HG03175 (cell line): ENCODE data around the gene MRPS6.

Source experiments
- ATAC-seq: cut with Tn5 transposase; IDR thresholded peaks from one replicate; pipeline ENCODE4 v1.9.1; 2021; ENCODE audit warnings: mild to moderate bottlenecking, moderate library complexity; ENCODE audit not compliant: unreplicated experiment

The MRPS6 gene

GRCh38 chr21:34130716-34130985, 57.3 kb downstream of the MRPS6 start:
- ATAC-seq: no peak

GRCh38 chr21:34131586-34131985, 58.2 kb downstream of the MRPS6 start:
- ATAC-seq: no peak

DNA sequence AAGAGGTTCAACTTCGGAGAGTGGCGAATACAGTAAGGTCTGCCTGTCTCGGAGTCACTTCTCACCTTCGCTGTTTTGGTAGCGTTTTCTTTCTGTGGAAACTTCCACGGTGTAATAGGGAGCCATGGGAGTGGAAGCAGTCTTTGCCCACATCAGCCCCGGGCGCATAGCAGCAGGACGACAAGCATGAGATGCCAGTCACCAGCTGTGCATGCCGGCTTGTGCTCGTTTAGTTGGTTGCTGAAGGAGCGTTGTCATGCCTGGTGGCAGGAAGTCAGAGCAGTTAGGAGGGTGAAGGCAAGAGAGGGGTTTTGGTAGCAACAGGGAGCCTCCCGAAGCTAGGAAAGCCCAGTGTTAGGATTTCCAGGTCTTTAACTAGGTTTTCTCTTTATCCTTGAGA, 58.8 kb downstream of the MRPS6 start:
- no peak for ATAC-seq

- no peak for ATAC-seq
These were observed 59.5 kb downstream of the MRPS6 start for GRCh38 chr21:34132926-34133325.

GRCh38 chr21:34133392-34133791, 60.0 kb downstream of the MRPS6 start:
- ATAC-seq: no peak

DNA sequence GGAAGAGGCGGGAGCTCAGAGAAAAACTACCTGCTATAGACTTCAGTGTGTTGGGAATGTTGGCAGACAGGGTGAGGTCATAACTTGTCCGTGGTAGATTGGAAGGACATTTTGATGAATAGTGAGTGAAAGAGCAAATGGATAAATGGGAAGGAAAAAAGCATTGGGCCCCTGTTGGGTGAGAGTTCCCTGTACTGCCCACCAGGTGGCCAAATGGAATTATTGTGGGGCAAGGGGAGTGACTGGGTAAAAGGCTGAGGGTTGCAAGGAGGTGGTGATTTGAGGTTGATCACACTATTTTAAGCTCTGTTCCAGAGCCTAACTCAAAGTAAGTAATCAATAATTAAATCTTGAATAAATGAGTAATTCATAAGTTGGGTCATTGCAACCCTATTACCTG, 60.4 kb downstream of the MRPS6 start:
- ATAC-seq: no peak

- no peak for ATAC-seq
These were observed 62.0 kb downstream of the MRPS6 start for GRCh38 chr21:34135330-34135729.

DNA sequence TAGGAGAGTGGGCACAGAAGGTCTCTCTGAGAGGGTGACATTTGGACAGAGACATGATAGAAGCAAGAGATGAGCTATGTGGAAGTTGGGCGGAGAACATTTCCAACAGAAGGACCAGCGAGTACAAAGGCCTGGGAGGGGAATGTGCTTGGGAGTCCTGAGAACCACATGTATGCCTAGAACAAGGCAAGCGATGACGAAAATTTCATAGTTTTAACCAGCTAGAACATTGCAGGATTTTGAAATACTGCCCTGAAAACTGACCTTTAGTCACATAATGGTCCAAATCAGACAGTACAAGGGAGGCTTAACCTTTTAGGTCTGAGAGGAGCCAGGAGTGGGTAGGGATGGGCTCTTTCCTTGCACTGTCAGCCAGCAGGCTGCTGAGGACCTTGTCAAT, 68.0 kb downstream of the MRPS6 start:
- ATAC-seq: no peak

DNA sequence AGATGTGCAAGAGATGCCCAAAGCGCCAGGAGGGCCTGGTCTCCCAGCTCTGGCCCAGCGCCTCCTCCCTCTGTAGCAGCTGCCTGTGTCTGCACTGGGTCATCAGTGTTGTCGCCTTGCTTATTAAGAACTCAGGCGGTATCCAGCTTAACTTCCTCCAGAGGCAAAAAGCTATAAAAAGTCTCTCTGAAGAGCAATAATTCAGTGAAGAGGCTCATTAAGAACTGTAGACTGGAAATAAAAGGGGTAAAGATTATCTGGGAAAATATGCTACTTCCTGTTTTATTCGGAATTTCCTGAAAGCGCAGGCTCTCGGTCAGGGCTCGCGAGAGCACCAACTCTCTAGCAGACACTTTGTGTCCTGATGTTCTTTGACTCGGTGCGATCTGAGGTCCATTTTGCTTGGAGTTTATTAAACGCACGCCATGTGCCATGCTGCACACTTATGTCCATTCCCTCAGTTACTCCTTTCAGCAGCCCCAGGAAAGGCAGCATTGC, 70.4 kb downstream of the MRPS6 start:
- ATAC-seq: no peak

GRCh38 chr21:34144224-34144623, 70.8 kb downstream of the MRPS6 start:
- no peak for ATAC-seq

- ATAC-seq: no peak
These were observed 74.5 kb downstream of the MRPS6 start for GRCh38 chr21:34147792-34148418.

- ATAC-seq: no peak
These were observed 75.0 kb downstream of the MRPS6 start for GRCh38 chr21:34148419-34148804.

DNA sequence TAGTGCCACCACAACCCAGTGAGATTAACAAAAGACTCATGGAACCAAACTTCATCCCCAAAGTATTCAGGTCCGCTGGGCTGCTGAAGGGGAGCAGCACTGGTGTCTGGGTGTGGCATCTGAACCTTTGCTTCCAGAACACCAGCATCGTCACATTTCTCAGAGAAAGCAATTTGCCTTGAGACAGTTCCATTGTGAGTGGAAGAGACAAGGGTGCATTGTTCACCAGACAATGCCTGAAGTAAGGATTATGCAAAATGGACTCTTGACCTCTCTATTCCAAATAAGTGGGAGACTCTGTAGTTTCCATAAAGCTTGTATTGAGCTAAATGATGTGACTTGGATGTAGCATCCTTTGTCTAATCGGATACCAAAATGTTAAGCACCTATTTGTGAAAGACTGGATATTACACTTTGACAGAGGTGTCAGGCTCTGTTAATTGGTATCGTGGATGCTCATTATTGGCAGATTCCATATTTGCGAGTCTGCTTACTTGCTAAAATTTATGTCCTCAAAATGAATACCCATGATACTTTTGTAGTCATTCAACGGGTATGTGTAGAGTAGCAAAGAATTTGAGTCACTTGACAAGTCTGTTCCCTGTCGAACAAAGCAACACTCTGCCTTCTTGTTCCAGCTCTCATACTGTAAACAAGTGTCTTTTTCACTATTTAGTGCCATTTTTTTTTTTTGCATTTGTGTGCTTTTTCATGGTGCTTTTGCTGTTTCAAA, 75.6 kb downstream of the MRPS6 start:
- no peak for ATAC-seq

- no peak for ATAC-seq
These were observed 79.1 kb downstream of the MRPS6 start for GRCh38 chr21:34152500-34152899.

- no peak for ATAC-seq
These were observed 81.5 kb downstream of the MRPS6 start for GRCh38 chr21:34154878-34155277.

- ATAC-seq: no peak
These were observed 83.6 kb downstream of the MRPS6 start for GRCh38 chr21:34156957-34157356.

DNA sequence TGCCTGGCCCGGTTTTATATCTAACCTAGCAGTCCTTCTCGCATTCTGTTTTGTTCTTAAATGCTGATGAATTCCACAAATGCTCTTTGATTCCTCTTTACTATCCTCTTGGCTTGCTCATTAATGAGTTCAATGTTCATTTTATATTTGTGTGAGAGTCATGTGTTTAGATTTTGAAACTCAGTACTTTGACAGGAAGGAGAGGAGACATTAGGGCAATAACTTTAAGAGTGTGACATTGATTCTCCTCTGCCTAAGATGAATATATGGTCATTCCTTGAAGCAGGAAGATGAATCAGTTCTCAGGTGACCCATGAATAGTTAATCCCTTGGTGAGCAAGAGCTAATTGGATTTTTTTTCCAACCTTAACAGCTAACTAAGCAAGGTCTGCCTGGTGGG, 84.1 kb downstream of the MRPS6 start:
- ATAC-seq: no peak

DNA sequence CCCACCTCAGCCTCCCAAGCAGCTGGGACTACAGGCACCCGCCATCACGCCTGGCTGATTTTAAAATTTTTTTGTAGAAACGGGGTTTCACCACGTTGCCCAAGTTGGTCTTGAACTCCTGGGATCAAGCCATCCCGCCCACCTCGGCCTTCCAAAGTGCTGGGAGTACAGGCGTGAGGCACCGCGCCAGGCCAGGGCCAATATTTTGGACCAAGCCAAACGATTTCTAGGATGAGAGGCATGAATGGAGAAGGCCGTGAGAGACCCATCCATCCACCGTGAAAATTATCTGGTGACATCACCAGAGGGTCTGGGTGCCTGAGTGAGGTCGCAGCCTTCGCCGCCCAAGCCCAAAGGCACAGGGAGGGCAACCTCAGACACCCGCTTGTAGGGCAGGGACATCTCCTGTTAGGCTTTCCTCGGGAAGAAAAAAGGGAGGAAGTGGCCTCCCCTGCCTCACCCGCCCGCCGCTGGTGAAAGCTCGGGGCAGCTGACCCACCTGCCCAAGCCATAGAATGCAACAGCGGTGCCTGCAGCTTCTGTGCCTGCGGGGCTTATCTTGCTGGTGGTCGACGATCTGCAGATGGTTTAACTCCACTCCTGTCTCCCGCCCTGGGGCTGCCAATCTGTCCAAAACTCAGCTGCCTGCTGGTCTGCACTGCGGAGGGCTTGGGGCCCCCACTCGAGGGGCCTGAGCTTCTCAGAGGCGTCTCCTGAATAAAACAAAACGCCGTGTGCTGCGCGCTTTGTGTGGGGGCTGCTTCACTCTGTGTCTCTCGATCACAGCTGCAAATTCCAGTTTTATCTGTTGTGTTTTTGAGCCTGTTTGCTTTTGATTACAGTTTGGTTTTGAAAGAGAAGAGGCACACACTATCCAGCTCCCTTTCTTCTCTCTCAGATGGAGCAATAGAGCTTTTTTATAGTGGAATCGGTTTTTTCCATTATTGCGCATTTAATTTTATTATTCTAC, 85.8 kb downstream of the MRPS6 start:
- ATAC-seq: no peak

- ATAC-seq: no peak
These were observed 93.1 kb downstream of the MRPS6 start for GRCh38 chr21:34166468-34166867.

- no peak for ATAC-seq
These were observed 97.5 kb downstream of the MRPS6 start for GRCh38 chr21:34170886-34171285.

- no peak for ATAC-seq
These were observed 101.1 kb downstream of the MRPS6 start for GRCh38 chr21:34174470-34174869.

DNA sequence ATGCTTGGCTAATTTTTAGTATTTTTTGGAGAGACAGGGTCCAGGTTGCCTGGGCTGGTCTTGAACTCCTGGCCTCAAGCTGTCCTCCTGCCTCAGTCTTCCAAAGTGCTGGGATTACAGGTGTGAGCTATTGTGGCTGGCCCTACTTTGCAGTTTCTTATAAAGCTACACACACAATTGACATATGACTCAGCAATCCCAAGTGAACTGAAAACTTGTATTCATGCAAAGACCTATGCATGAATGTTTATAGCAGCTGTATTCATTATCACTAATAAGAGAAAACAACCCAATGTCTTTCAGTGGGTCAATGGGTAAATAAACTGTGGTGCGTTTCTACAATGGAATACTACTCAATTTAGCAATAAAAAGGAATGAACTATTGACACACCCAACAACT, 103.1 kb downstream of the MRPS6 start:
- ATAC-seq: no peak
